Stimulated activated CD8-positive, alpha-beta memory T cell treated with anti-CD3 and anti-CD28 coated beads, Interleukin-12 subunit alpha, Interleukin-12 subunit beta, amount 100 ng/mL, for 24 hours (primary cell): ENCODE data around the gene KIF9.
"Not testable (repeated sequence)": the region's sequence is repeated elsewhere in the genome, so short reads cannot be mapped to it uniquely, and the experiment has no call there.

Source experiments
- DNase-seq: peaks from one replicate; pipeline ENCODE4 v3.0.0-alpha.2; 2020; ENCODE audit errors: extremely low read depth

The KIF9 gene

GRCh38 chr3:47193871-47194859, 88.4 kb downstream of the KIF9 start:
- DNase-seq: no peak

- no peak for DNase-seq
Measured at GRCh38 chr3:47186285-47186684, 96.3 kb downstream of the KIF9 start.

- DNase-seq: not testable (repeated sequence)
Measured at GRCh38 chr3:47181685-47182084, 100.9 kb downstream of the KIF9 start.

DNA sequence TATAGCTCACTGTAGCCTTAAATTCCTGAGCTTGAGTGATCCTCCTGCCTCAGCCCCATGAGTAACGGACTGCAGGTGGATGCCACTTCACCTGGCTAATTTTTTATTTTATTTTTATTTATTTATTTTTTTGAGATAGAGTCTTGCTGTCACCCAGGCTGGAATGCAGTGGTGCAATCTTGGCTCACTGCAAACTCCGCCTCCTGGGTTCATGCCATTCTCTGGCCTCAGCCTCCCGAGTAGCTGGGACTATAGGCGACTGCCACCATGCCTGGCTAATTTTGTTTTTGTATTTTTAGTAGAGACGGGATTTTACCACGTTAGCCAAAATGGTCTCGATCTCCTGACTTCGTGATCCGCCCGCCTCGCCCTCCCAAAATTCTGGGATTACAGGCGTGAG, 102.6 kb downstream of the KIF9 start:
- not testable (repeated sequence) for DNase-seq
